ENCODE data around the gene QSOX2. TPM values are rescaled to one million over a fixed set of nuclear protein-coding genes. Genes with fewer than 3 reads are reported as not detected.

The QSOX2 gene, protein sequence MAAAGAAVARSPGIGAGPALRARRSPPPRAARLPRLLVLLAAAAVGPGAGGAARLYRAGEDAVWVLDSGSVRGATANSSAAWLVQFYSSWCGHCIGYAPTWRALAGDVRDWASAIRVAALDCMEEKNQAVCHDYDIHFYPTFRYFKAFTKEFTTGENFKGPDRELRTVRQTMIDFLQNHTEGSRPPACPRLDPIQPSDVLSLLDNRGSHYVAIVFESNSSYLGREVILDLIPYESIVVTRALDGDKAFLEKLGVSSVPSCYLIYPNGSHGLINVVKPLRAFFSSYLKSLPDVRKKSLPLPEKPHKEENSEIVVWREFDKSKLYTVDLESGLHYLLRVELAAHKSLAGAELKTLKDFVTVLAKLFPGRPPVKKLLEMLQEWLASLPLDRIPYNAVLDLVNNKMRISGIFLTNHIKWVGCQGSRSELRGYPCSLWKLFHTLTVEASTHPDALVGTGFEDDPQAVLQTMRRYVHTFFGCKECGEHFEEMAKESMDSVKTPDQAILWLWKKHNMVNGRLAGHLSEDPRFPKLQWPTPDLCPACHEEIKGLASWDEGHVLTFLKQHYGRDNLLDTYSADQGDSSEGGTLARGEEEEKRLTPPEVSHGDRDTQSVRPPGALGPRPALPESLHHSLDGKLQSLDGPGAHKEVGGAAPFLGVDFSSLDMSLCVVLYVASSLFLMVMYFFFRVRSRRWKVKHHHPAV
- total RNA-seq (10 to 100 TPM; 13.2 to 20.3 (median 19.2) TPM), polyA plus RNA-seq (10 to 100 TPM; 12.3 to 15.3 (median 14.2) TPM)
- long read RNA-seq, donor 1, full-length matches to known transcripts = 2 of 2 reads
- long read RNA-seq, donor 1, partial matches to known transcripts = 0 of 2 reads
- long read RNA-seq, donor 1, other reads (novel, unspliced or antisense) = 0 of 2 reads
- long read RNA-seq, donor 2 = 0 reads

DNA sequence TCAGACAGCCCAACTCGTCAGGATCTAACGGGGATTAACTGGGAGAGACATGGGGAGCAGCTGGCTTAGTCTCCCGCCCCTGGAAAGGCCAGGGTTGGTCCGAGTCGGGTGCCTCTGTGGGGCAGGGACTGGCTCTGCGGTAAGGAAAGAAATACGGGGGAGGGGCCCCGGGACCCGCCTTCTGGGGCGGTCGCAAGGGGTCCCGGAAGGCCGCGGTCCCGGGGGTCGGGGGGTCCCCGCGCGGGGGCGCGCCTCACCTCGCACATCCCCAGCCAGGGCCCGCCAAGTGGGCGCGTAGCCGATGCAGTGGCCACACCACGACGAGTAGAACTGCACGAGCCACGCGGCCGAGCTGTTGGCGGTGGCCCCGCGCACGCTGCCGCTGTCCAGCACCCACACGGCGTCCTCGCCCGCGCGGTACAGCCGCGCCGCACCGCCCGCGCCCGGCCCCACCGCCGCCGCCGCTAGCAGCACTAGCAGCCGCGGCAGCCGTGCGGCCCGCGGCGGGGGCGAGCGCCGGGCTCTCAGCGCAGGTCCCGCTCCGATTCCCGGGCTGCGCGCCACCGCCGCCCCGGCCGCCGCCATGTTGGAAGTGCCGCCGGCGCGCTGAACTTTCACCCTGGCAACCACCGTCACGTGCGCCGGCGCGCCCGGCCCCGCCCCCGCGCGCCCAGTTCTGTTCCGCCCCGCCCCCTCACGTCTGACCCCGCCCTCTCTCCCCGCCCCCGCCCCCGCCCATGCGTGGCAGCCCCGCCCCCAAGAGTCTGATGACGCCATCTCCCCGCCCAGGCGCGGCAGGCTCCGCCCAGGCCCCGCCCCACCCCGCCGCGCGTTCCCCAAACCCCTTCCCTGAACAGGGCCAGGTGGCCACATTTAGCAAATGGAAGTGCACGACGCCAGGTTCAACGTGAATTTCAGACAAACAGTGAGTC, at the start of gene QSOX2:
QSOX2 (minus strand) TSS at position 594 of the 932 bp plus-strand sequence; CDS start at position 585, 9 bp downstream.
- Histone ChIP-seq H3K4me1 (peaks cover 22 to 57% (median 53%) of the 10 kb centered on the region in 6 donors), H3K27ac (peak within 1 kb of the TSS in 6 of 8 donors; percentile 58 to 87 (median 74)), H3K36me3 (peaks cover 0 to 15% (median 0%) of the 10 kb centered on the region in 6 donors), H3K9me3 (no peaks in the 10 kb centered on the region), H3K27me3 (replicated peaks in 1 of 7) (no peaks in the 10 kb centered on the region), H3K4me3 (peak within 1 kb of the TSS; percentile 80 to 99 (median 96))
- DNase-seq = peak; percentile 94
- intact Hi-C loops (cut with DNase I; ENCODE audit: low total_unique reads) = no loop called here
- TF ChIP-seq POLR2AphosphoS5 (IDR thresholded peaks at IDR 0.05) = peak; percentile 65 to 79 (median 66)
- peak in 1 of 3 donors; percentile 57 for TF ChIP-seq POLR2A (IDR thresholded peaks at IDR 0.05)
- TF ChIP-seq, protein P1, sequence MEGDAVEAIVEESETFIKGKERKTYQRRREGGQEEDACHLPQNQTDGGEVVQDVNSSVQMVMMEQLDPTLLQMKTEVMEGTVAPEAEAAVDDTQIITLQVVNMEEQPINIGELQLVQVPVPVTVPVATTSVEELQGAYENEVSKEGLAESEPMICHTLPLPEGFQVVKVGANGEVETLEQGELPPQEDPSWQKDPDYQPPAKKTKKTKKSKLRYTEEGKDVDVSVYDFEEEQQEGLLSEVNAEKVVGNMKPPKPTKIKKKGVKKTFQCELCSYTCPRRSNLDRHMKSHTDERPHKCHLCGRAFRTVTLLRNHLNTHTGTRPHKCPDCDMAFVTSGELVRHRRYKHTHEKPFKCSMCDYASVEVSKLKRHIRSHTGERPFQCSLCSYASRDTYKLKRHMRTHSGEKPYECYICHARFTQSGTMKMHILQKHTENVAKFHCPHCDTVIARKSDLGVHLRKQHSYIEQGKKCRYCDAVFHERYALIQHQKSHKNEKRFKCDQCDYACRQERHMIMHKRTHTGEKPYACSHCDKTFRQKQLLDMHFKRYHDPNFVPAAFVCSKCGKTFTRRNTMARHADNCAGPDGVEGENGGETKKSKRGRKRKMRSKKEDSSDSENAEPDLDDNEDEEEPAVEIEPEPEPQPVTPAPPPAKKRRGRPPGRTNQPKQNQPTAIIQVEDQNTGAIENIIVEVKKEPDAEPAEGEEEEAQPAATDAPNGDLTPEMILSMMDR (IDR thresholded peaks at IDR 0.05 in 8 of 11, conservative IDR thresholded peaks at IDR 0.05 in 3 of 11) = no peak
- 0 to 2% (median 1%) methylated on average over 13 to 112 of the region's 112 CpGs for WGBS, 5 donors

GRCh38 chr9:136295055-136295454, 49.4 kb upstream of the QSOX2 start:
- no peaks in the 10 kb centered on the region for H3K9me3 ChIP-seq
- H3K27ac ChIP-seq = no peak overlapping the region
- WGBS, 5 donors = 90 to 95% (median 93%) methylated on average over 16 of the region's 16 CpGs
- H3K4me3 ChIP-seq = no peak overlapping the region
- no peaks in the 10 kb centered on the region for H3K36me3 ChIP-seq
- intact Hi-C loops (cut with DNase I; ENCODE audit: low total_unique reads) = no loop called here
- H3K27me3 ChIP-seq (replicated peaks in 1 of 7) = peaks cover 0 to 7% (median 0%) of the 10 kb centered on the region in 7 donors
- TF ChIP-seq POLR2AphosphoS5 (IDR thresholded peaks at IDR 0.05) = no peak
- TF ChIP-seq, protein P1 (IDR thresholded peaks at IDR 0.05 in 8 of 11, conservative IDR thresholded peaks at IDR 0.05 in 3 of 11) = no peak
- TF ChIP-seq POLR2A (IDR thresholded peaks at IDR 0.05) = no peak
- peaks cover 0 to 16% (median 9%) of the 10 kb centered on the region in 6 donors for H3K4me1 ChIP-seq
- no peak for DNase-seq

DNA sequence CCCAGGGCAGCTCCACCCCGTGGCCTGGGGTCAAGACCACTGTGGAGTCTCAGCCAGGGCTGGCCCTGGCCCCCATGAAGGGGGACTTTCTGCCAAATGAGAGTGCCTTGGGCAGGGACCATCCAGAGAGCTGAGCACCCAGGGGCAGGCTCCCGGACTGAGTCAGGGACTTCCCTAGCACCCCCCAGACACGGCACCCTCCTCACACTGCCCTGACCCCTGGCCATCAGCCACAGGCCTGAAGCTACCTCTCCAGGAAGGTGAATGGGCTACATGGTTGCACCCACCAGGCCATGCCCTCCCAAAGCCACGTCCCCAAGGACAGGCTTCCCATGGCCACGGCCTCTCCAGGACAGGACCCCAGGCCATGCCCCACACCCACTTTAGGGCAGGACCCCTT, 48.8 kb upstream of the QSOX2 start:
- intact Hi-C loops (cut with DNase I; ENCODE audit: low total_unique reads) = no loop called here
- Histone ChIP-seq H3K36me3 (no peaks in the 10 kb centered on the region), H3K9me3 (no peaks in the 10 kb centered on the region), H3K4me1 (peaks cover 0 to 16% (median 9%) of the 10 kb centered on the region in 6 donors), H3K27me3 (replicated peaks in 1 of 7) (peaks cover 0 to 7% (median 0%) of the 10 kb centered on the region in 7 donors), H3K27ac (no peak overlapping the region), H3K4me3 (no peak overlapping the region)
- TF ChIP-seq, protein P1 (IDR thresholded peaks at IDR 0.05 in 8 of 11, conservative IDR thresholded peaks at IDR 0.05 in 3 of 11) = no peak
- no peak for DNase-seq
- WGBS, 5 donors = 68 to 85% (median 78%) methylated on average over 5 of the region's 5 CpGs
